ENCODE data around the gene COG1. TPM values are rescaled to one million over a fixed set of nuclear protein-coding genes. Genes with fewer than 3 reads are reported as not detected.

COG1 gene
- total and polyA plus RNA-seq, 2 donors from 2014 or later = 28.2 to 41.6 TPM

DNA sequence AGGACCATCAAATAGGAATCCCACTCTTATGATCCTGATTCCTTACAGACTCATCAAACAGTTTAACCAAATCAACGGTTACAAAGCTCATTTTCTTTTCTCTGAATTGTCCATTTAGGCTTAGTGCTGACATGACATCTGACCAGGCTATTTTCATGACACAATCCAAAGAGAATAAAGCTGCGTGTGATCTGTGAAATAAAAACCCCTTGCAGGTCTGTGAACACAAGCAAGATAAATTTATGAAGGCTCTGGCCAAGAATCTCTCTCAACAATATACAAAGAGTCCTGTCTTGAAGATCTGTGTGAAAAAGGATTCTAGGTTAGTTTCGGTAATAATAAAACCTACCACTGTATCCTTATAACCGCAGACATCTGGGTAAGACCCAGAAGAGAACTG, 22.0 kb downstream of the COG1 start:
- H3K9me3 ChIP-seq (ENCODE audit: control insufficient read depth in 2 of 3, insufficient read depth in 1 of 3, low read length in 3 of 3) = no peaks in the 10 kb centered on the region
- no peaks in the 10 kb centered on the region for H3K4me1 ChIP-seq (ENCODE audit: control insufficient read depth in 2 of 3, insufficient read depth in 2 of 3, low read depth in 1 of 3, low read length in 3 of 3)
- no peak overlapping the region for H3K9ac ChIP-seq (ENCODE audit: low read length in 3 of 3)
- H3K4me3 ChIP-seq (ENCODE audit: low read length in 3 of 3) = no peak overlapping the region
- no peak for FAIRE-seq
- H3K27ac ChIP-seq (ENCODE audit: low read depth in 2 of 2, low read length in 2 of 2) = no peak overlapping the region
- H3K27me3 ChIP-seq (ENCODE audit: control insufficient read depth, insufficient read depth, low read length) = no peaks in the 10 kb centered on the region
- H3K36me3 ChIP-seq (ENCODE audit: control insufficient read depth in 2 of 3, insufficient read depth in 3 of 3, low read length in 3 of 3) = peaks cover 0 to 7% (median 3%) of the 10 kb centered on the region in 3 donors
- intact Hi-C loops (cut with DNase I) = no loop called here
- TF ChIP-seq, protein P1, sequence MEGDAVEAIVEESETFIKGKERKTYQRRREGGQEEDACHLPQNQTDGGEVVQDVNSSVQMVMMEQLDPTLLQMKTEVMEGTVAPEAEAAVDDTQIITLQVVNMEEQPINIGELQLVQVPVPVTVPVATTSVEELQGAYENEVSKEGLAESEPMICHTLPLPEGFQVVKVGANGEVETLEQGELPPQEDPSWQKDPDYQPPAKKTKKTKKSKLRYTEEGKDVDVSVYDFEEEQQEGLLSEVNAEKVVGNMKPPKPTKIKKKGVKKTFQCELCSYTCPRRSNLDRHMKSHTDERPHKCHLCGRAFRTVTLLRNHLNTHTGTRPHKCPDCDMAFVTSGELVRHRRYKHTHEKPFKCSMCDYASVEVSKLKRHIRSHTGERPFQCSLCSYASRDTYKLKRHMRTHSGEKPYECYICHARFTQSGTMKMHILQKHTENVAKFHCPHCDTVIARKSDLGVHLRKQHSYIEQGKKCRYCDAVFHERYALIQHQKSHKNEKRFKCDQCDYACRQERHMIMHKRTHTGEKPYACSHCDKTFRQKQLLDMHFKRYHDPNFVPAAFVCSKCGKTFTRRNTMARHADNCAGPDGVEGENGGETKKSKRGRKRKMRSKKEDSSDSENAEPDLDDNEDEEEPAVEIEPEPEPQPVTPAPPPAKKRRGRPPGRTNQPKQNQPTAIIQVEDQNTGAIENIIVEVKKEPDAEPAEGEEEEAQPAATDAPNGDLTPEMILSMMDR (IDR thresholded peaks at IDR 0.05; ENCODE audit: borderline replicate concordance, extremely low read depth, insufficient read depth) = no peak
- no peak for DNase-seq

DNA sequence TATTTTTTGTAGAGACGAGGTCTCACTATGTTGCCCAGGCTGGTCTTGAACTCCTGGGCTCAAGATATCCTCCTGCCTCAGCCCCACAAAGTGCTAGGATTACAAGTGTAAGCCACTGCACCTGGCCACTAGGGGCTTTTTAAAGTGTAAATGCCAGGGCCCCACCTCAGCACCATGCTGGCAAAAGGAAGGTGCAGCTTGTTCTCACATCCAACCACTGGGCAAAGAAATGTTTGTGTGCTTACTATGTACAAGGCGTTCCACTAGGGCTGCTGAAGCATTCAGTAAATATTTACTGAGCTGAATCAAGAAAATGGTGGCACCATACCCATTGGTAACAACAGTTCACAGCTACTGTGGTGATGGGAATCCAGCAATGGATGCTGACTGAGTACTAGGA, 22.6 kb downstream of the COG1 start:
- Histone ChIP-seq H3K4me1 (ENCODE audit: control insufficient read depth in 2 of 3, insufficient read depth in 2 of 3, low read depth in 1 of 3, low read length in 3 of 3) (no peaks in the 10 kb centered on the region), H3K27me3 (ENCODE audit: control insufficient read depth, insufficient read depth, low read length) (no peaks in the 10 kb centered on the region), H3K9ac (ENCODE audit: low read length in 3 of 3) (no peak overlapping the region), H3K27ac (ENCODE audit: low read depth in 2 of 2, low read length in 2 of 2) (no peak overlapping the region), H3K36me3 (ENCODE audit: control insufficient read depth in 2 of 3, insufficient read depth in 3 of 3, low read length in 3 of 3) (peaks cover 0 to 7% (median 0%) of the 10 kb centered on the region in 3 donors), H3K4me3 (ENCODE audit: low read length in 3 of 3) (no peak overlapping the region), H3K9me3 (ENCODE audit: control insufficient read depth in 2 of 3, insufficient read depth in 1 of 3, low read length in 3 of 3) (no peaks in the 10 kb centered on the region)
- intact Hi-C loops (cut with DNase I) = no loop called here
- DNase-seq (no peak), FAIRE-seq (no peak)
- TF ChIP-seq, protein P1 (IDR thresholded peaks at IDR 0.05; ENCODE audit: borderline replicate concordance, extremely low read depth, insufficient read depth) = no peak

DNA sequence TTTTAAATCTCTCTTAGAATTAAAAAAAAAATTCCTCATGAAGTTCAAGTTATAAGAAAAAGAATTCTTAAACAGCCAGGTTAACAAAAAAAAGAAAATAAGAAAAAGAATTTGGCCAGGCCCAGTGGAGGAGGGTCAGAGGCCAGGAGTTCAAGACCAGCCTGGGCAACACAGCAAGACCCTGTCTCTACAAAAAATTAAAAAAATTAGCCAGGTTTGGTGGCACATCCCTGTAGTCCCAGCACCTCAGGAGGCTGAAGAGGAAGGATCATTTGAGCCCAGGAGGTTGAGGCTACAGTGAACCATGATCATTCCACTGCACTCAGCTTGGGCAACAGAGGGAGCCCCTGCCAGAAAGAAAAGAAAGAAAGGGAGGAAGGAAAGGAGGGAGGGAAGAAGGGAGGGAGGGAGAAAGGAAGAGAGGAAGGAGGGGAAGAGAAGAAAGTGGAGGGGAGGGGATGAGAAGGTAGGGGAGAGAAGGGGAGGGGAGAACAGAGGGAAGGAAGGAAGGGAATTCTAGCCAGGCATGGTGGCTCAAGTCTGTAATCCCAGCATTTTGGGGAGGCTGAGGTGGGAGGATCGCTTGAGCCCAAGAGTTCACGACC, 30.9 kb downstream of the COG1 start:
- TF ChIP-seq, protein P1 (IDR thresholded peaks at IDR 0.05; ENCODE audit: borderline replicate concordance, extremely low read depth, insufficient read depth) = no peak
- H3K9ac ChIP-seq (ENCODE audit: low read length in 3 of 3) = no peak overlapping the region
- no peak overlapping the region for H3K27ac ChIP-seq (ENCODE audit: low read depth in 2 of 2, low read length in 2 of 2)
- H3K27me3 ChIP-seq (ENCODE audit: control insufficient read depth, insufficient read depth, low read length) = no peaks in the 10 kb centered on the region
- intact Hi-C loops (cut with DNase I) = no loop called here
- DNase-seq (no peak), FAIRE-seq (no peak)
- H3K9me3 ChIP-seq (ENCODE audit: control insufficient read depth in 2 of 3, insufficient read depth in 1 of 3, low read length in 3 of 3) = no peaks in the 10 kb centered on the region
- H3K4me3 ChIP-seq (ENCODE audit: low read length in 3 of 3) = no peak overlapping the region
- H3K36me3 ChIP-seq (ENCODE audit: control insufficient read depth in 2 of 3, insufficient read depth in 3 of 3, low read length in 3 of 3) = no peaks in the 10 kb centered on the region
- peaks cover 0 to 10% (median 6%) of the 10 kb centered on the region in 3 donors for H3K4me1 ChIP-seq (ENCODE audit: control insufficient read depth in 2 of 3, insufficient read depth in 2 of 3, low read depth in 1 of 3, low read length in 3 of 3)

DNA sequence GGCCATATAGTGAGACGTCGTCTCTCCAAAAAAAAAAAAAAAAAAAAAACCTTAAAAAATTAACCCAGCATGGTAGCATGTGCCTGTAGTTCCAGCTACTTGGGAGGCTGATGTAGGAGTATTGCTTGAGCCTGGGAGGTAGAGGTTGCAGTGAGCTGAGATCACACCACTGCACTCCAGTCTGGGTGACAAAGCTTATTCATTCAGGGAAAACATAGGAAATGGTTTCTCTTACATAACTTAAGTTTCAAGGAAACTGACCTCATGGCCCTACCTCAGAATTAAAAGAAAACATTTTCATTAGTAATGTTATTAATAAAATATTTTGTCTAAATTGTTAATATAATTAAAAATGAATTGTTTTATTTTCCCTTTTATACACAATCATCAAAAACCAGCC, 31.4 kb downstream of the COG1 start:
- Histone ChIP-seq H3K27ac (ENCODE audit: low read depth in 2 of 2, low read length in 2 of 2) (no peak overlapping the region), H3K27me3 (ENCODE audit: control insufficient read depth, insufficient read depth, low read length) (no peaks in the 10 kb centered on the region), H3K9me3 (ENCODE audit: control insufficient read depth in 2 of 3, insufficient read depth in 1 of 3, low read length in 3 of 3) (no peaks in the 10 kb centered on the region), H3K36me3 (ENCODE audit: control insufficient read depth in 2 of 3, insufficient read depth in 3 of 3, low read length in 3 of 3) (no peaks in the 10 kb centered on the region), H3K4me3 (ENCODE audit: low read length in 3 of 3) (no peak overlapping the region), H3K9ac (ENCODE audit: low read length in 3 of 3) (no peak overlapping the region), H3K4me1 (ENCODE audit: control insufficient read depth in 2 of 3, insufficient read depth in 2 of 3, low read depth in 1 of 3, low read length in 3 of 3) (peaks cover 0 to 12% (median 11%) of the 10 kb centered on the region in 3 donors)
- intact Hi-C loops (cut with DNase I) = no loop called here
- FAIRE-seq = no peak
- no peak for DNase-seq
- TF ChIP-seq, protein P1 (IDR thresholded peaks at IDR 0.05; ENCODE audit: borderline replicate concordance, extremely low read depth, insufficient read depth) = no peak

Data from kidney (tissue), 14 donors.